GM23338 (cell line): ENCODE results near the gene WDR62. TPM values are rescaled to one million over a fixed set of nuclear protein-coding genes. Genes with fewer than 3 reads are reported as not detected.

Experiments used
- ATAC-seq: fragments of 200-7000 bp; cut with Tn5 transposase; 3 replicates; pipeline ENCODE4 v1.9.1; 2020
- DNase-seq: peaks from one replicate; pipeline ENCODE4 v3.0.0-alpha.2; 2015; ENCODE audit warnings: low spot score
- H2AFZ ChIP-seq: fragments of 200-600 bp; sonication (generic); 2 replicates; pipeline ENCODE4 v1.8.0; 2016; ENCODE audit warnings: antibody characterized with exemption, mild to moderate bottlenecking, moderate library complexity
- H3F3A ChIP-seq: fragments of 200-600 bp; sonication (generic); replicated peaks from 2 replicates; pipeline ENCODE4 v1.8.0; 2017; ENCODE audit warnings: antibody characterized with exemption, mixed run types, low read depth
- H3K27ac ChIP-seq: fragments of 200-600 bp; sonication (generic); 2 replicates; pipeline ENCODE4 v1.6.1; 2016; ENCODE audit warnings: low read depth
- H3K27me3 ChIP-seq: fragments of 200-600 bp; sonication (generic); 2 replicates; pipeline ENCODE4 v1.8.0; 2016; ENCODE audit warnings: mild to moderate bottlenecking, mixed run types, moderate library complexity; ENCODE audit not compliant: insufficient read depth
- H3K36me3 ChIP-seq: fragments of 200-600 bp; sonication (generic); 2 replicates; pipeline ENCODE4 v1.8.0; 2016; ENCODE audit warnings: mild to moderate bottlenecking; ENCODE audit not compliant: insufficient read depth
- H3K4me1 ChIP-seq: fragments of 200-600 bp; sonication (generic); 2 replicates; pipeline ENCODE4 v1.8.0; 2016; ENCODE audit warnings: mild to moderate bottlenecking, moderate library complexity; ENCODE audit not compliant: insufficient read depth
- H3K4me2 ChIP-seq: fragments of 200-600 bp; sonication (generic); 2 replicates; pipeline ENCODE4 v1.7.1; 2017; ENCODE audit warnings: mixed run types
- H3K4me3 ChIP-seq: fragments of 200-600 bp; sonication (generic); 2 replicates; pipeline ENCODE4 v1.6.1; 2016; ENCODE audit warnings: mixed run types
- H3K79me2 ChIP-seq: fragments of 200-600 bp; sonication (generic); replicated peaks from 2 replicates; pipeline ENCODE4 v1.8.0; 2017; ENCODE audit warnings: mild to moderate bottlenecking; ENCODE audit not compliant: insufficient read depth
- H3K9me2 ChIP-seq: fragments of 200-600 bp; sonication (generic); 2 replicates; pipeline ENCODE4 v1.8.0; 2017; ENCODE audit not compliant: insufficient read depth
- H4K20me1 ChIP-seq: fragments of 200-600 bp; sonication (generic); replicated peaks from 2 replicates; pipeline ENCODE4 v1.8.0; 2017; ENCODE audit warnings: mild to moderate bottlenecking; ENCODE audit not compliant: insufficient read depth
- H3K27ac Mint-ChIP-seq: 2 replicates; pipeline ENCODE4 v1.8.0; 2020; ENCODE audit warnings: inconsistent platforms, mild to moderate bottlenecking, moderate library complexity, mixed read lengths
- H3K27me3 Mint-ChIP-seq: 3 replicates; pipeline ENCODE4 v1.8.0; 2022; ENCODE audit warnings: low read depth, mild to moderate bottlenecking, moderate library complexity, mixed read lengths, inconsistent platforms; ENCODE audit not compliant: insufficient read depth, poor library complexity
- H3K36me3 Mint-ChIP-seq: 3 replicates; pipeline ENCODE4 v1.8.0; 2021; ENCODE audit warnings: low read depth, mild to moderate bottlenecking, inconsistent platforms, moderate library complexity, mixed read lengths
- H3K4me1 Mint-ChIP-seq: 3 replicates; pipeline ENCODE4 v1.8.0; 2020; ENCODE audit warnings: mild to moderate bottlenecking, inconsistent platforms, mixed read lengths
- H3K4me3 Mint-ChIP-seq: 3 replicates; pipeline ENCODE4 v1.8.0; 2021; ENCODE audit warnings: moderate library complexity, mild to moderate bottlenecking, inconsistent platforms, mixed read lengths
- H3K9me3 Mint-ChIP-seq: 3 replicates; pipeline ENCODE4 v1.8.0; 2020; ENCODE audit warnings: moderate library complexity, mild to moderate bottlenecking, inconsistent platforms, mixed read lengths
- CREB1 ChIP-seq: fragments of 250-450 bp; sonication (Bioruptor Pico); IDR thresholded peaks from 2 replicates; pipeline ENCODE4 v1.5.0; 2020; ENCODE audit warnings: low read depth, mild to moderate bottlenecking, moderate library complexity
- CTCF ChIP-seq, 2 experiments: fragments of 200-600 bp in 1 of 2; sonication (generic) in 1 of 2; conservative IDR thresholded peaks; 2 replicates each; pipeline versions ENCODE4 v1.5.1 to v1.6.1; 2016 to 2017; ENCODE audit warnings: antibody characterized with exemption in 2 of 2, low read depth in 2 of 2, mild to moderate bottlenecking in 2 of 2, moderate library complexity in 1 of 2
- EZH2 ChIP-seq: fragments of 200-600 bp; sonication (generic); IDR thresholded peaks from one replicate; pipeline ENCODE4 v1.8.0; 2017; ENCODE audit warnings: antibody characterized with exemption, mild to moderate bottlenecking, low read depth; ENCODE audit not compliant: unreplicated experiment
- EZH2phosphoT487 ChIP-seq: fragments of 200-600 bp; sonication (generic); IDR thresholded peaks from one replicate; pipeline ENCODE4 v1.8.1; 2018; ENCODE audit warnings: antibody characterized with exemption; ENCODE audit not compliant: unreplicated experiment
- JUNB ChIP-seq: IDR thresholded peaks from one replicate; pipeline ENCODE4 v1.6.1; 2016; ENCODE audit warnings: antibody characterized with exemption; ENCODE audit not compliant: unreplicated experiment
- NANOG ChIP-seq: IDR thresholded peaks from 2 replicates; pipeline ENCODE4 v1.6.1; 2016; ENCODE audit warnings: antibody characterized with exemption, borderline replicate concordance
- POLR2AphosphoS5 ChIP-seq: IDR thresholded peaks from 2 replicates; pipeline ENCODE4 v1.6.1; 2016; ENCODE audit warnings: antibody characterized with exemption, low read depth
- REST ChIP-seq: IDR thresholded peaks from one replicate; pipeline ENCODE4 v1.6.1; 2018; ENCODE audit warnings: antibody characterized with exemption; ENCODE audit not compliant: unreplicated experiment
- STAT1 ChIP-seq: IDR thresholded peaks from one replicate; pipeline ENCODE4 v1.6.1; 2016; ENCODE audit warnings: antibody characterized with exemption; ENCODE audit not compliant: unreplicated experiment
- ZNF114 ChIP-seq: fragments of 250-450 bp; sonication (Bioruptor Pico); IDR thresholded peaks from 2 replicates; pipeline ENCODE4 v1.5.0; 2020; ENCODE audit warnings: mild to moderate bottlenecking, moderate library complexity
- ZNF331 ChIP-seq: fragments of 250-450 bp; sonication (Bioruptor Pico); IDR thresholded peaks from 2 replicates; pipeline ENCODE4 v1.5.0; 2020; ENCODE audit warnings: low read depth, mild to moderate bottlenecking, moderate library complexity
- ZNF462 ChIP-seq: fragments of 250-450 bp; sonication (Bioruptor Pico); IDR thresholded peaks from 2 replicates; pipeline ENCODE4 v1.5.0; 2020; ENCODE audit warnings: mild to moderate bottlenecking, moderate library complexity
- polyA plus RNA-seq: library from polyadenylated mRNA; unstranded; fragments of >200 nt; fragmentation: Nextera tagmentation; extraction: Ambion mirVana; gene quantifications from 2 replicates; pipeline ENCODE4 v1.2.1, GENCODE V29; 2016
- total RNA-seq: library from RNA; depleted of rRNA; stranded (reverse); fragments of >200 nt; shearing (Covaris generic); gene quantifications from 2 replicates; pipeline ENCODE4 v1.2.3, GENCODE V29; 2014
- TF ChIP-seq, protein P1 (sequence below): IDR thresholded peaks from 2 replicates; pipeline ENCODE4 v1.6.1; 2016; ENCODE audit warnings: antibody characterized with exemption

Gene WDR62
- total and polyA plus RNA-seq, 2 experiments from 2014 or later, result 14.1 to 45.4 TPM

GRCh38 chr19:36090910-36091695 is 36.4 kb downstream of the WDR62 start:
- H3K79me2 ChIP-seq, result no peaks in the 10 kb centered on the region
- TF ChIP-seq, protein P1, sequence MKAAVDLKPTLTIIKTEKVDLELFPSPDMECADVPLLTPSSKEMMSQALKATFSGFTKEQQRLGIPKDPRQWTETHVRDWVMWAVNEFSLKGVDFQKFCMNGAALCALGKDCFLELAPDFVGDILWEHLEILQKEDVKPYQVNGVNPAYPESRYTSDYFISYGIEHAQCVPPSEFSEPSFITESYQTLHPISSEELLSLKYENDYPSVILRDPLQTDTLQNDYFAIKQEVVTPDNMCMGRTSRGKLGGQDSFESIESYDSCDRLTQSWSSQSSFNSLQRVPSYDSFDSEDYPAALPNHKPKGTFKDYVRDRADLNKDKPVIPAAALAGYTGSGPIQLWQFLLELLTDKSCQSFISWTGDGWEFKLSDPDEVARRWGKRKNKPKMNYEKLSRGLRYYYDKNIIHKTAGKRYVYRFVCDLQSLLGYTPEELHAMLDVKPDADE, result no peak
- TF ChIP-seq NANOG, result no peak
- no peak for TF ChIP-seq EZH2phosphoT487
- no peak for TF ChIP-seq ZNF462 (CRISPR knock-in tag)
- TF ChIP-seq REST, result no peak
- no peak for TF ChIP-seq JUNB
- no peak for TF ChIP-seq STAT1
- TF ChIP-seq ZNF114, result no peak
- no peak for TF ChIP-seq CTCF (conservative IDR thresholded peaks at IDR 0.05; ENCODE audit: low read depth in 2 of 2)
- no peak for TF ChIP-seq ZNF331
- no peak for TF ChIP-seq EZH2
- no peak for TF ChIP-seq POLR2AphosphoS5
- no peak for TF ChIP-seq CREB1
- Mint-ChIP-seq H3K27me3 (peaks cover 5% of the 10 kb centered on the region), H3K4me3 (no peak overlapping the region), H3K9me3 (no peaks in the 10 kb centered on the region), H3K4me1 (no peaks in the 10 kb centered on the region), H3K27ac (no peak overlapping the region), H3K36me3 (peaks cover 73% of the 10 kb centered on the region)
- H3K36me3 ChIP-seq, result peaks cover 31% of the 10 kb centered on the region
- 0 out of 2 replicates have a peak, but pooled peaks cover 2% of the 10 kb centered on the region for H3F3A ChIP-seq
- no peaks in the 10 kb centered on the region; the same call in 1 of the 2 replicates for H4K20me1 ChIP-seq
- H3K4me1 ChIP-seq, result no peaks in the 10 kb centered on the region
- H3K27me3 ChIP-seq, result no peaks in the 10 kb centered on the region
- ATAC-seq, result no peak
- no peak overlapping the region for H3K27ac ChIP-seq
- no peaks in the 10 kb centered on the region for H3K9me2 ChIP-seq
- H3K4me2 ChIP-seq, result no peak overlapping the region
- no peak overlapping the region for H2AFZ ChIP-seq
- no peak for DNase-seq
- H3K4me3 ChIP-seq, result no peak overlapping the region
